ENCODE results near the gene OR1S1. TPM values are rescaled to one million over a fixed set of nuclear protein-coding genes. Genes with fewer than 3 reads are reported as not detected.
"Not testable (repeated sequence)": the region's sequence is repeated elsewhere in the genome, so short reads cannot be mapped to it uniquely, and the experiment has no call there.

The OR1S1 gene
- total RNA-seq = not detected in 2 replicates
- polyA plus RNA-seq = not detected in 2 replicates

GRCh38 chr11:58212420-58212819, at the start of gene OR1S1:
Gene OR1S1, plus strand, starts transcription at chr11:58212720.
- H3K4me1 ChIP-seq (ENCODE audit: low read depth); H3K27ac ChIP-seq; DNase-seq (ENCODE audit: low read depth in 1 of 2, low spot score in 1 of 2); H3K27me3 ChIP-seq; H3K36me3 ChIP-seq; H3K9me3 ChIP-seq (ENCODE audit: low read depth); H3K4me3 ChIP-seq: not testable (repeated sequence)

GRCh38 chr11:58164389-58164788, 48.1 kb upstream of the OR1S1 start:
- Histone ChIP-seq H3K4me1 (ENCODE audit: low read depth) (no peaks in the 10 kb centered on the region), H3K9me3 (ENCODE audit: low read depth) (no peaks in the 10 kb centered on the region), H3K27ac (no peak overlapping the region), H3K4me3 (no peak overlapping the region), H3K27me3 (no peaks in the 10 kb centered on the region), H3K36me3 (no peaks in the 10 kb centered on the region)
- TF ChIP-seq CTCF (IDR thresholded peaks at IDR 0.05; ENCODE audit: low read depth, low read length) = no peak
- DNase-seq (ENCODE audit: low read depth in 1 of 2, low spot score in 1 of 2) = no peak

GRCh38 chr11:58164990-58165389, 47.5 kb upstream of the OR1S1 start:
- Histone ChIP-seq H3K27ac (no peak overlapping the region), H3K27me3 (no peaks in the 10 kb centered on the region), H3K9me3 (ENCODE audit: low read depth) (no peaks in the 10 kb centered on the region), H3K4me1 (ENCODE audit: low read depth) (no peaks in the 10 kb centered on the region), H3K36me3 (no peaks in the 10 kb centered on the region), H3K4me3 (no peak overlapping the region)
- TF ChIP-seq CTCF (IDR thresholded peaks at IDR 0.05; ENCODE audit: low read depth, low read length) = no peak
- DNase-seq (ENCODE audit: low read depth in 1 of 2, low spot score in 1 of 2) = no peak

GRCh38 chr11:58165504-58166106, 46.9 kb upstream of the OR1S1 start:
- Histone ChIP-seq H3K4me1 (ENCODE audit: low read depth) (no peaks in the 10 kb centered on the region), H3K36me3 (no peaks in the 10 kb centered on the region), H3K27me3 (no peaks in the 10 kb centered on the region), H3K4me3 (no peak overlapping the region), H3K27ac (no peak overlapping the region), H3K9me3 (ENCODE audit: low read depth) (no peaks in the 10 kb centered on the region)
- DNase-seq (ENCODE audit: low read depth in 1 of 2, low spot score in 1 of 2) = no peak
- no peak for TF ChIP-seq CTCF (IDR thresholded peaks at IDR 0.05; ENCODE audit: low read depth, low read length)

- H3K4me1 ChIP-seq (ENCODE audit: low read depth) = no peaks in the 10 kb centered on the region
- no peak overlapping the region for H3K27ac ChIP-seq
- H3K27me3 ChIP-seq = no peaks in the 10 kb centered on the region
- H3K9me3 ChIP-seq (ENCODE audit: low read depth) = no peaks in the 10 kb centered on the region
- no peaks in the 10 kb centered on the region for H3K36me3 ChIP-seq
- TF ChIP-seq CTCF (IDR thresholded peaks at IDR 0.05; ENCODE audit: low read depth, low read length) = no peak
- no peak overlapping the region for H3K4me3 ChIP-seq
- no peak for DNase-seq (ENCODE audit: low read depth in 1 of 2, low spot score in 1 of 2)
These were observed 35.0 kb upstream of the OR1S1 start for GRCh38 chr11:58177409-58178054.

GRCh38 chr11:58178444-58178843, 34.1 kb upstream of the OR1S1 start:
- no peaks in the 10 kb centered on the region for H3K27me3 ChIP-seq
- no peak for TF ChIP-seq CTCF (IDR thresholded peaks at IDR 0.05; ENCODE audit: low read depth, low read length)

More at GRCh38 chr11:58178444-58178843, 34.1 kb upstream of the OR1S1 start:
- H3K4me3 ChIP-seq = no peak overlapping the region
- no peaks in the 10 kb centered on the region for H3K36me3 ChIP-seq
- H3K27ac ChIP-seq = no peak overlapping the region
- no peaks in the 10 kb centered on the region for H3K9me3 ChIP-seq (ENCODE audit: low read depth)
- no peaks in the 10 kb centered on the region for H3K4me1 ChIP-seq (ENCODE audit: low read depth)
- DNase-seq (ENCODE audit: low read depth in 1 of 2, low spot score in 1 of 2) = no peak

Measured in cardiac muscle cell (in vitro differentiated cells and primary cell).